ENCODE results near the gene NR1D1.

GRCh38 chr17:40076591-40076990 lies 23.8 kb downstream of the NR1D1 start:
- TF ChIP-seq SNAI2 (CRISPR knock-in tag; IDR thresholded peaks at IDR 0.05) (no peak), OSR1 (CRISPR knock-in tag; IDR thresholded peaks at IDR 0.05) (no peak)
